H1 (cell line): Measurements from ENCODE around the gene ZNF414. TPM values are rescaled to one million over a fixed set of nuclear protein-coding genes. Genes with fewer than 3 reads are reported as not detected.

ENCODE experiments used
- CTCF ChIA-PET: fragments of 300-600 bp; sonication (Branson Sonifier 250); formaldehyde crosslinking; loops from one replicate; lab custom pipeline; 2021; ENCODE audit not compliant: partially characterized antibody; lab: Charles Lee
- POLR2A ChIA-PET: fragments of 300-600 bp; sonication (Branson Sonifier 250); formaldehyde crosslinking; loops from one replicate; lab custom pipeline; 2021; ENCODE audit warnings: inconsistent platforms; ENCODE audit not compliant: partially characterized antibody; lab: Charles Lee
- DNase-seq, 2 experiments: peaks; one replicate each; pipeline versions ENCODE4 v3.0.0 to v3.0.0-alpha.2; 2010 to 2022; ENCODE audit warnings: low spot score in 2 of 2, low read depth in 1 of 2, mixed read lengths in 1 of 2
- FAIRE-seq: peaks from 2 replicates; lab custom pipeline; 2011; peaks lifted over from hg19 to GRCh38; lab: Jason Lieb, UNC
- H2AFZ ChIP-seq: 2 replicates; pipeline ENCODE4 v1.8.1; 2012; ENCODE audit warnings: low read length, inconsistent platforms
- H2AK5ac ChIP-seq: 2 replicates; pipeline ENCODE4 v1.6.1; 2013; ENCODE audit warnings: low read depth, low read length
- H2BK120ac ChIP-seq: replicated peaks from 2 replicates; pipeline ENCODE3; 2013; ENCODE audit warnings: low read depth, low read length, inconsistent platforms
- H2BK12ac ChIP-seq: 2 replicates; pipeline ENCODE4 v1.6.1; 2013; ENCODE audit warnings: low read depth, low read length
- H2BK15ac ChIP-seq: 2 replicates; pipeline ENCODE4 v1.6.1; 2013; ENCODE audit warnings: low read length
- H2BK20ac ChIP-seq: 2 replicates; pipeline ENCODE4 v1.6.1; 2013; ENCODE audit warnings: low read length
- H2BK5ac ChIP-seq: 2 replicates; pipeline ENCODE4 v1.6.1; 2013; ENCODE audit warnings: low read depth, low read length
- H3K14ac ChIP-seq: 2 replicates; pipeline ENCODE4 v1.6.1; 2013; ENCODE audit warnings: inconsistent platforms; ENCODE audit not compliant: insufficient read length
- H3K18ac ChIP-seq: 2 replicates; pipeline ENCODE4 v1.6.1; 2013; ENCODE audit warnings: low read length; ENCODE audit errors: extremely low read depth
- H3K23ac ChIP-seq: 2 replicates; pipeline ENCODE4 v1.6.1; 2013; ENCODE audit warnings: inconsistent platforms; ENCODE audit not compliant: insufficient read length
- H3K23me2 ChIP-seq: 2 replicates; pipeline ENCODE4 v1.6.1; 2013; ENCODE audit warnings: low read depth, low read length
- H3K27ac ChIP-seq: 2 replicates; pipeline ENCODE4 v1.6.1; 2011; ENCODE audit warnings: low read depth, low read length, inconsistent platforms
- H3K27me3 ChIP-seq, 4 experiments: replicated peaks in 1 of 4; 1 replicate in 1 of 4; 2 replicates in 3 of 4; pipeline versions ENCODE4 v1.6.1 to v1.8.1; 2011 to 2013; ENCODE audit warnings: low read length in 3 of 4, mild to moderate bottlenecking in 3 of 4, inconsistent platforms in 2 of 4, mixed read lengths in 2 of 4, moderate library complexity in 1 of 4; ENCODE audit not compliant: control insufficient read depth in 3 of 4, insufficient read depth in 3 of 4; ENCODE audit errors: extremely low read depth in 1 of 4
- H3K36me3 ChIP-seq, 4 experiments: 2 replicates each; pipeline versions ENCODE4 v1.6.1 to v1.8.1; 2011 to 2013; ENCODE audit warnings: mild to moderate bottlenecking in 4 of 4, low read length in 3 of 4, moderate library complexity in 2 of 4, control low read depth in 1 of 4, inconsistent platforms in 1 of 4; ENCODE audit not compliant: insufficient read depth in 4 of 4, control insufficient read depth in 2 of 4
- H3K4ac ChIP-seq: replicated peaks from 2 replicates; pipeline ENCODE3; 2013; ENCODE audit warnings: low read length, low read depth, mixed read lengths, inconsistent platforms; ENCODE audit not compliant: insufficient read length
- H3K4me1 ChIP-seq, 4 experiments: replicated peaks in 1 of 4; 1 replicate in 1 of 4; 2 replicates in 3 of 4; pipeline versions ENCODE4 v1.6.1 to v1.8.1; 2011 to 2013; ENCODE audit warnings: low read length in 3 of 4, inconsistent platforms in 2 of 4, mixed read lengths in 1 of 4; ENCODE audit not compliant: insufficient read depth in 4 of 4, control insufficient read depth in 3 of 4
- H3K4me2 ChIP-seq, 2 experiments: 2 replicates each; pipeline versions ENCODE4 v1.6.1 to v1.8.1; 2011 to 2013; ENCODE audit warnings: low read depth in 2 of 2, low read length in 2 of 2, control low read depth in 1 of 2, inconsistent platforms in 1 of 2, mild to moderate bottlenecking in 1 of 2; ENCODE audit not compliant: insufficient read depth in 1 of 2
- H3K4me3 ChIP-seq, 4 experiments: fragments of 200-600, 300-600 bp in 1 of 4; sonication (generic), shearing (Covaris generic), sonication (Bioruptor Twin) in 1 of 4; 2 replicates each; pipeline versions ENCODE4 v1.5.1 to v1.8.1; 2011 to 2016; ENCODE audit warnings: low read length in 4 of 4, low read depth in 3 of 4, control low read depth in 2 of 4, inconsistent platforms in 2 of 4, mild to moderate bottlenecking in 2 of 4, mixed read lengths in 1 of 4, moderate library complexity in 1 of 4; ENCODE audit not compliant: insufficient read depth in 2 of 4; ENCODE audit errors: extremely low read depth in 1 of 4
- H3K56ac ChIP-seq: replicated peaks from 2 replicates; pipeline ENCODE3; 2013; ENCODE audit warnings: low read depth, mild to moderate bottlenecking, mixed read lengths, low read length, inconsistent platforms; ENCODE audit not compliant: insufficient read length
- H3K79me1 ChIP-seq: 2 replicates; pipeline ENCODE4 v1.6.1; 2013; ENCODE audit warnings: low read depth, low read length, control low read depth
- H3K79me2 ChIP-seq, 2 experiments: 2 replicates each; pipeline versions ENCODE4 v1.6.1 to v1.8.1; 2012 to 2013; ENCODE audit warnings: low read length in 2 of 2, mild to moderate bottlenecking in 2 of 2, inconsistent platforms in 1 of 2; ENCODE audit not compliant: insufficient read depth in 2 of 2, control insufficient read depth in 1 of 2
- H3K9ac ChIP-seq, 4 experiments: replicated peaks in 1 of 4; 1 replicate in 1 of 4; 2 replicates in 3 of 4; pipeline versions ENCODE4 v1.6.1 to v1.8.1; 2011 to 2013; ENCODE audit warnings: low read depth in 3 of 4, low read length in 3 of 4, control low read depth in 2 of 4, mild to moderate bottlenecking in 2 of 4, moderate library complexity in 2 of 4, inconsistent platforms in 1 of 4; ENCODE audit errors: extremely low read depth in 1 of 4
- H3K9me3 ChIP-seq, 2 experiments: 2 replicates each; pipeline versions ENCODE4 v1.6.1 to v1.8.1; 2012 to 2013; ENCODE audit warnings: mild to moderate bottlenecking in 2 of 2, moderate library complexity in 2 of 2, control low read depth in 1 of 2, inconsistent platforms in 1 of 2, low read depth in 1 of 2, low read length in 1 of 2, mixed read lengths in 1 of 2; ENCODE audit not compliant: insufficient read depth in 2 of 2
- H4K20me1 ChIP-seq, 2 experiments: replicated peaks in 1 of 2; 2 replicates each; pipeline versions ENCODE3 to v1.8.1; 2011 to 2013; ENCODE audit warnings: inconsistent platforms in 2 of 2, low read length in 2 of 2, mild to moderate bottlenecking in 1 of 2; ENCODE audit not compliant: insufficient read depth in 2 of 2, control insufficient read depth in 1 of 2
- H4K5ac ChIP-seq: 2 replicates; pipeline ENCODE4 v1.6.1; 2013; ENCODE audit warnings: low read length, low read depth, mixed read lengths, inconsistent platforms; ENCODE audit not compliant: insufficient read length
- H4K8ac ChIP-seq: 2 replicates; pipeline ENCODE4 v1.8.0; 2013; ENCODE audit warnings: mild to moderate bottlenecking, moderate library complexity, low read length, inconsistent platforms; ENCODE audit not compliant: insufficient read depth; ENCODE audit errors: extremely low read depth
- H4K91ac ChIP-seq: replicated peaks from 2 replicates; pipeline ENCODE3; 2013; ENCODE audit warnings: low read length, mixed read lengths, inconsistent platforms; ENCODE audit not compliant: insufficient read length
- ASH2L ChIP-seq: fragments of 200-600, 300-600 bp; sonication (generic); IDR thresholded peaks from one replicate; pipeline ENCODE4 v1.7.1; 2017; ENCODE audit warnings: low read length
- BACH1 ChIP-seq: IDR thresholded peaks from 2 replicates; pipeline ENCODE4 v1.6.1; 2012; ENCODE audit warnings: low read length, improper control_type of control experiment
- E2F6 ChIP-seq: IDR thresholded peaks from 2 replicates; pipeline ENCODE4 v1.6.1; 2012; ENCODE audit warnings: inconsistent platforms
- HDAC2 ChIP-seq, 2 experiments: fragments of 300-600 bp in 1 of 2; sonication (generic) in 1 of 2; IDR thresholded peaks; 2 replicates each; pipeline ENCODE4 v1.6.1; 2011 to 2012; ENCODE audit warnings: low read depth in 2 of 2, low read length in 2 of 2, mild to moderate bottlenecking in 2 of 2, moderate library complexity in 2 of 2, borderline replicate concordance in 1 of 2, inconsistent platforms in 1 of 2
- JUN ChIP-seq: IDR thresholded peaks from 2 replicates; pipeline ENCODE4 v1.6.1; 2011; ENCODE audit warnings: low read depth, mild to moderate bottlenecking, improper control_type of control experiment, low read length
- POU5F1 ChIP-seq: IDR thresholded peaks from 2 replicates; pipeline ENCODE4 v1.6.1; 2011; ENCODE audit warnings: low read depth, mild to moderate bottlenecking, low read length, moderate library complexity
- SUZ12 ChIP-seq: fragments of 200-600 bp; sonication (generic); IDR thresholded peaks from 2 replicates; pipeline ENCODE4 v1.6.1; 2012; ENCODE audit warnings: mild to moderate bottlenecking, inconsistent platforms, low read length, moderate library complexity, mixed read lengths
- TAF7 ChIP-seq: optimal IDR thresholded peaks from 2 replicates; pipeline ENCODE3; 2011; ENCODE audit warnings: low read depth, mild to moderate bottlenecking, inconsistent platforms, low read length, moderate library complexity, borderline replicate concordance
- WGBS, 2 experiments: shearing (Covaris generic) in 1 of 2; methylation state at CpG; one replicate each; pipeline versions ENCODE4 v1.1.6 to v1.1.7; 2013 to 2015; ENCODE audit warnings: low lambda C conversion rate in 2 of 2, mixed read lengths in 2 of 2, inconsistent platforms in 1 of 2, low coverage in 1 of 2, missing lambda C conversion rate in 1 of 2; ENCODE audit not compliant: insufficient replicate concordance in 2 of 2, insufficient coverage in 1 of 2, insufficient read length in 1 of 2; ENCODE audit errors: extremely low coverage in 1 of 2, missing lambda C conversion rate in 1 of 2; 5-methylcytosine and 5-hydroxymethylcytosine counted together
- polyA plus RNA-seq, 7 experiments: library from polyadenylated mRNA; depleted of rRNA in 3 of 7; stranded (reverse) in 5 of 7; unstranded in 2 of 7; fragments of >200 nt in 5 of 7; fragments of 200-250 nt in 2 of 7; gene quantifications; 1 replicate in 5 of 7; 2 replicates in 1 of 7; 4 replicates in 1 of 7; pipeline versions ENCODE4 v1.2.1 to v1.2.3, GENCODE V29; 2011 to 2013; ENCODE audit warnings: missing spikeins in 2 of 7, mixed read lengths in 2 of 7
- total RNA-seq: library from RNA; stranded (reverse); fragmentation: NEBNext Ultra II Directional; extraction: Animal tissue kit (Norgen Biotek cat#: 25700); gene quantifications from 2 replicates; pipeline ENCODE4 v1.2.1, GENCODE V29; 2021

The ZNF414 gene
- total and polyA plus RNA-seq, 2 of the 8 experiments (the other 6 are each of a cell fraction or from before 2014, with no cell fraction given) = 9.7 to 26.8 TPM

- no peak overlapping the region for H3K56ac ChIP-seq
- H2BK20ac ChIP-seq = no peak overlapping the region
- no peak overlapping the region for H2BK120ac ChIP-seq
- H3K79me1 ChIP-seq = peaks cover 10% of the 10 kb centered on the region
- peaks cover 4 to 20% of the 10 kb centered on the region in 2 experiments for H4K20me1 ChIP-seq
- H2AK5ac ChIP-seq = no peak overlapping the region
- H2AFZ ChIP-seq = no peak overlapping the region
- POLR2A ChIA-PET = interaction anchor here (6.7 kb wide), 1 partner anchor 13 kb away, joined by 73 read pairs; the partner anchor contains the start of gene ZNF414
- H3K14ac ChIP-seq = no peak overlapping the region
- WGBS, 2 experiments = 87% methylated on average over 4 of the region's 4 CpGs; no CpG with 5 or more reads in 1 of the 2 experiments
- FAIRE-seq (no peak), DNase-seq (no peak)
- H3K4me2 ChIP-seq = no peak overlapping the region
- no peak overlapping the region for H2BK5ac ChIP-seq
- no peak overlapping the region for H3K4ac ChIP-seq
- no peak overlapping the region for H3K27ac ChIP-seq
- no peak for TF ChIP-seq E2F6
- no peak for TF ChIP-seq TAF7
- no peak for TF ChIP-seq SUZ12
- TF ChIP-seq POU5F1 = no peak
- TF ChIP-seq HDAC2 (IDR thresholded peaks at IDR 0.05; ENCODE audit: borderline replicate concordance in 1 of 2, low read depth in 2 of 2, low read length in 2 of 2) = no peak
- TF ChIP-seq BACH1 = no peak
- no peak for TF ChIP-seq ASH2L
- TF ChIP-seq JUN = no peak
- H3K9me3 ChIP-seq = no peaks in the 10 kb centered on the region
- H3K23ac ChIP-seq = no peak overlapping the region
- H4K8ac ChIP-seq = no peak overlapping the region
- H3K79me2 ChIP-seq = no peaks in the 10 kb centered on the region
- no peak overlapping the region for H3K18ac ChIP-seq
- no peak overlapping the region for H3K4me3 ChIP-seq
- H3K4me1 ChIP-seq = peaks cover 0 to 8% (median 3%) of the 10 kb centered on the region in 4 experiments; a peak in 4 of 7 replicates
- H4K5ac ChIP-seq = no peak overlapping the region
- H3K36me3 ChIP-seq = no peaks in the 10 kb centered on the region
- H3K23me2 ChIP-seq = peaks cover 6% of the 10 kb centered on the region
- no peaks in the 10 kb centered on the region for H3K27me3 ChIP-seq
- H4K91ac ChIP-seq = no peak overlapping the region
- no peak overlapping the region for H2BK12ac ChIP-seq
- no peak overlapping the region for H2BK15ac ChIP-seq
- CTCF ChIA-PET = interaction anchor here (0.8 to 1.0 kb wide), 2 partner anchors 52 to 258 kb away, joined by 3 to 6 read pairs; no protein-coding TSS in a partner anchor
- no peak overlapping the region for H3K9ac ChIP-seq
Measured at GRCh38 chr19:8528500-8528899, 14.5 kb upstream of the ZNF414 start.
